ENCODE results near the gene SAMD14. TPM values are rescaled to one million over a fixed set of nuclear protein-coding genes. Genes with fewer than 3 reads are reported as not detected.

SAMD14 gene
- total and polyA plus RNA-seq, 12 donors, result 1.1 to 12.6 (median 3.3) TPM

- TF ChIP-seq CTCF (IDR thresholded peaks at IDR 0.05) (no peak), POLR2A (IDR thresholded peaks at IDR 0.05) (no peak)
- Histone ChIP-seq H3K4me1 (replicated peaks in 1 of 2) (peaks cover 0 to 12% of the 10 kb centered on the region in 2 donors), H3K27me3 (no peaks in the 10 kb centered on the region), H3K36me3 (replicated peaks in 1 of 2) (no peaks in the 10 kb centered on the region), H3K9me3 (replicated peaks in 1 of 3) (no peaks in the 10 kb centered on the region), H3K27ac (no peak overlapping the region), H3K4me3 (no peak overlapping the region)
- 86 to 93% (median 89%) methylated on average over 12 to 23 of the region's 23 CpGs for WGBS, 4 donors
- DNase-seq, result peak in 2 of 7 donors; percentile 32 to 35
- intact Hi-C loops (cut with DNase I), result no loop called here
Observed at GRCh38 chr17:50118076-50118827, 11.7 kb downstream of the SAMD14 start.

- Histone ChIP-seq H3K4me1 (replicated peaks in 1 of 2) (peaks cover 2 to 20% of the 10 kb centered on the region in 2 donors), H3K27me3 (no peaks in the 10 kb centered on the region), H3K27ac (no peak overlapping the region), H3K36me3 (replicated peaks in 1 of 2) (no peaks in the 10 kb centered on the region), H3K4me3 (peak overlapping the region in 1 of 4 donors; percentile 31), H3K9me3 (replicated peaks in 1 of 3) (no peaks in the 10 kb centered on the region)
- TF ChIP-seq CTCF (IDR thresholded peaks at IDR 0.05) (peak in 5 of 6 experiments; percentile 52 to 88 (median 70)), POLR2A (IDR thresholded peaks at IDR 0.05) (no peak)
- peak; percentile 53 to 76 (median 66) for DNase-seq
- WGBS, 4 donors, result 12 to 36% (median 18%) methylated on average over 9 to 64 of the region's 64 CpGs
- intact Hi-C loops (cut with DNase I), result no loop called here
Observed at GRCh38 chr17:50117202-50118051, 12.5 kb downstream of the SAMD14 start.

- Histone ChIP-seq H3K4me1 (replicated peaks in 1 of 2) (peaks cover 19 to 37% of the 10 kb centered on the region in 2 donors), H3K27ac (no peak overlapping the region), H3K4me3 (no peak overlapping the region), H3K36me3 (replicated peaks in 1 of 2) (no peaks in the 10 kb centered on the region), H3K27me3 (no peaks in the 10 kb centered on the region), H3K9me3 (replicated peaks in 1 of 3) (no peaks in the 10 kb centered on the region)
- intact Hi-C loops (cut with DNase I), result no loop called here
- TF ChIP-seq CTCF (IDR thresholded peaks at IDR 0.05) (no peak), POLR2A (IDR thresholded peaks at IDR 0.05) (no peak)
- WGBS, 4 donors, result 45 to 61% (median 59%) methylated on average over 9 to 17 of the region's 17 CpGs
- peak in 1 of 7 donors; percentile 33 for DNase-seq
Observed at GRCh38 chr17:50115756-50116155, 14.2 kb downstream of the SAMD14 start.

GRCh38 chr17:50114849-50115357 is 15.1 kb downstream of the SAMD14 start:
- TF ChIP-seq POLR2A (IDR thresholded peaks at IDR 0.05), result no peak
- peak; percentile 40 to 65 (median 60) for TF ChIP-seq CTCF (IDR thresholded peaks at IDR 0.05)
- Histone ChIP-seq H3K27ac (no peak overlapping the region), H3K4me3 (no peak overlapping the region), H3K36me3 (replicated peaks in 1 of 2) (peaks cover 0 to 3% of the 10 kb centered on the region in 2 donors), H3K27me3 (no peaks in the 10 kb centered on the region), H3K9me3 (replicated peaks in 1 of 3) (no peaks in the 10 kb centered on the region), H3K4me1 (replicated peaks in 1 of 2) (peaks cover 26 to 46% of the 10 kb centered on the region in 2 donors)
- intact Hi-C loops (cut with DNase I), result no loop called here
- peak; percentile 54 to 81 (median 63) for DNase-seq
- WGBS, 4 donors, result 9 to 21% (median 18%) methylated on average over 5 to 6 of the region's 6 CpGs
